B cell (primary cell): Measurements from ENCODE around the gene DBNDD2. TPM values are rescaled to one million over a fixed set of nuclear protein-coding genes. Genes with fewer than 3 reads are reported as not detected.

Experiments
- ATAC-seq: fragments of 200-7000 bp; cut with Tn5 transposase; one replicate; pipeline ENCODE4 v1.10.0; 2021; ENCODE audit warnings: low read depth, mild to moderate bottlenecking, moderate number of reproducible peaks, moderate library complexity
- CTCF ChIA-PET: fragments of 350-600 bp; sonication (Branson Sonifier 250); formaldehyde crosslinking; loops from one replicate; lab custom pipeline; 2021; ENCODE audit warnings: antibody characterized with exemption, inconsistent platforms; lab: Charles Lee
- POLR2A ChIA-PET: fragments of 350-600 bp; sonication (Branson Sonifier 250); formaldehyde crosslinking; loops from one replicate; lab custom pipeline; 2021; ENCODE audit warnings: antibody characterized with exemption; lab: Charles Lee
- DNase-seq: peaks from one replicate; pipeline ENCODE4 v3.0.0; 2013
- H2AFZ ChIP-seq: 2 replicates; pipeline ENCODE4 v1.6.1; 2012; ENCODE audit warnings: mild to moderate bottlenecking, low read depth, low read length; ENCODE audit not compliant: insufficient read depth, poor library complexity, severe bottlenecking
- H3K27ac ChIP-seq, 2 donors: 1 replicate in 1 of 2; 2 replicates in 1 of 2; pipeline ENCODE4 v1.5.1; 2012 to 2013; ENCODE audit warnings: low read length in 2 of 2, mild to moderate bottlenecking in 2 of 2, moderate library complexity in 1 of 2
- H3K27me3 ChIP-seq, 4 experiments: fragments of 200-600 bp in 1 of 4; sonication (generic) in 1 of 4; replicated peaks in 1 of 4; 1 replicate in 2 of 4; 2 replicates in 2 of 4; pipeline versions ENCODE4 v1.6.1 to v1.7.0; 2013 to 2016; ENCODE audit warnings: low read length in 3 of 4, mild to moderate bottlenecking in 2 of 4, mixed read lengths in 1 of 4, moderate library complexity in 1 of 4; ENCODE audit not compliant: insufficient read depth in 4 of 4, control insufficient read depth in 3 of 4; ENCODE audit errors: control extremely low read depth in 1 of 4
- H3K36me3 ChIP-seq, 2 experiments: replicated peaks in 1 of 2; 1 replicate in 1 of 2; 2 replicates in 1 of 2; pipeline versions ENCODE4 v1.6.1 to v1.7.1; 2013; ENCODE audit warnings: low read length in 1 of 2; ENCODE audit not compliant: insufficient read depth in 2 of 2, control insufficient read depth in 1 of 2; ENCODE audit errors: control extremely low read depth in 1 of 2, extremely low read depth in 1 of 2
- H3K4me1 ChIP-seq, 2 donors: fragments of 200-600 bp in 1 of 2; sonication (generic) in 1 of 2; 1 replicate in 1 of 2; 2 replicates in 1 of 2; pipeline versions ENCODE4 v1.5.1 to v1.6.1; 2013 to 2017; ENCODE audit warnings: low read length in 2 of 2; ENCODE audit not compliant: control insufficient read depth in 2 of 2, insufficient read depth in 2 of 2
- H3K4me2 ChIP-seq: replicated peaks from 2 replicates; pipeline ENCODE3; 2012; ENCODE audit warnings: mild to moderate bottlenecking, low read depth, low read length; ENCODE audit not compliant: poor library complexity, severe bottlenecking
- H3K4me3 ChIP-seq, 5 experiments: fragments of 200-600 bp in 1 of 5; sonication (generic) in 1 of 5; 1 replicate in 3 of 5; 2 replicates in 2 of 5; pipeline versions ENCODE4 v1.5.1 to v1.7.0; 2011 to 2016; ENCODE audit warnings: low read length in 4 of 5, mild to moderate bottlenecking in 4 of 5, low read depth in 2 of 5, control low read depth in 1 of 5, moderate library complexity in 1 of 5; ENCODE audit not compliant: insufficient read depth in 1 of 5; ENCODE audit errors: control extremely low read depth in 1 of 5, extremely low read depth in 1 of 5
- H3K79me2 ChIP-seq: fragments of 200-600 bp; sonication (generic); one replicate; pipeline ENCODE4 v1.6.0; 2016; ENCODE audit warnings: low read length; ENCODE audit not compliant: control insufficient read depth, insufficient read depth
- H3K9ac ChIP-seq: fragments of 200-600 bp; sonication (generic); 2 replicates; pipeline ENCODE4 v1.6.1; 2017; ENCODE audit warnings: mild to moderate bottlenecking, low read length, moderate library complexity
- H3K9me3 ChIP-seq, 3 donors: one replicate each; pipeline versions ENCODE4 v1.6.1 to v1.7.1; 2013; ENCODE audit warnings: low read length in 2 of 3; ENCODE audit not compliant: control insufficient read depth in 2 of 3, insufficient read depth in 1 of 3; ENCODE audit errors: control extremely low read depth in 1 of 3
- H4K20me1 ChIP-seq: 2 replicates; pipeline ENCODE4 v1.6.0; 2012; ENCODE audit warnings: mild to moderate bottlenecking, low read length; ENCODE audit not compliant: insufficient read depth, control insufficient read depth, poor library complexity, severe bottlenecking
- H3K27ac Mint-ChIP-seq: one replicate; pipeline ENCODE4 v1.8.0; 2021; ENCODE audit warnings: mixed read lengths
- H3K27me3 Mint-ChIP-seq: one replicate; pipeline ENCODE4 v1.8.0; 2021; ENCODE audit warnings: mixed read lengths
- H3K4me1 Mint-ChIP-seq: one replicate; pipeline ENCODE4 v1.8.0; 2021; ENCODE audit warnings: mixed read lengths
- H3K4me3 Mint-ChIP-seq: one replicate; pipeline ENCODE4 v1.8.0; 2021; ENCODE audit warnings: mixed read lengths
- H3K9me3 Mint-ChIP-seq: one replicate; pipeline ENCODE4 v1.8.0; 2022; ENCODE audit warnings: mixed read lengths; ENCODE audit not compliant: insufficient read depth
- EZH2 ChIP-seq: IDR thresholded peaks from 2 replicates; pipeline ENCODE4 v1.6.1; 2012; ENCODE audit warnings: borderline replicate concordance, low read depth, mild to moderate bottlenecking, moderate library complexity, low read length; ENCODE audit not compliant: insufficient read depth, poor library complexity, severe bottlenecking
- WGBS: methylation state at CpG from one replicate; pipeline ENCODE4 v1.1.5; 2013; ENCODE audit warnings: missing lambda C conversion rate; ENCODE audit not compliant: insufficient coverage; 5-methylcytosine and 5-hydroxymethylcytosine counted together
- intact Hi-C: fragments of 100-400 bp; cut with micrococcal nuclease; formaldehyde crosslinking; loops from one replicate; pipeline ENCODE4 v1.10.0; 2022
- polyA plus RNA-seq: library from polyadenylated mRNA; depleted of rRNA; stranded (reverse); fragments of >200 nt; gene quantifications from 2 replicates; pipeline ENCODE4 v1.2.3, GENCODE V29; 2012
- total RNA-seq, 2 donors: library from RNA; stranded (reverse); fragments of 120-200 nt in 1 of 2; gene quantifications; 1 replicate in 1 of 2; 2 replicates in 1 of 2; pipeline versions ENCODE4 v1.2.3 to v1.2.4, GENCODE V29; 2013 to 2022
- TF ChIP-seq, protein P1 (sequence below): fragments of 200-600 bp; IDR thresholded peaks from one replicate; pipeline ENCODE4 v1.8.0; 2022; ENCODE audit warnings: antibody characterized with exemption, mild to moderate bottlenecking

Gene DBNDD2
- total and polyA plus RNA-seq, 2 donors (not counting 1 experiment from before 2014, with no cell fraction given): 3.1 to 3.6 TPM

DNA sequence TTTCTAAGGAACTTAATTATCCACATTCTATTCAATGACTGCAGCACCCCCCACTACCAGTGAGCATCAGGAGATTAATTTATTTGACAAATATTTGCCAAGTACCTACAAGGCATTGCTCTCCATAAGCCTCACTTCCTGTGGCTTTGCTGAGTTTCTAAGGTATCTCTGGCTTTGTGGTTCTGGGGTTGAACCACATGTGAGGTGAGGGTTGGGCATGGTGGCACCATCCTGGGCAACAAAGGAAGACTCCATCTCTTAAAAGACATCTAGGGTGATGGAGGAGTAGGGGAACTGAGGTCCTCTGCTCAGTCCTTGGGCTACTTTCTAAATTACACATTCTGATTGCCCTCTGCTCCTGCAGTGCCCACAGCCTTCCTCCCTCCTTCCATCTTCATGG lies 36.0 kb downstream of the DBNDD2 start:
- DNase-seq (no peak), ATAC-seq (no peak)
- Histone ChIP-seq H3K36me3 (no peaks in the 10 kb centered on the region), H3K79me2 (no peaks in the 10 kb centered on the region), H3K4me1 (no peaks in the 10 kb centered on the region), H3K9ac (no peak overlapping the region), H3K9me3 (no peaks in the 10 kb centered on the region), H4K20me1 (no peaks in the 10 kb centered on the region), H3K4me3 (no peak overlapping the region), H3K4me2 (no peak overlapping the region), H3K27me3 (peaks cover 0 to 3% (median 0%) of the 10 kb centered on the region in 4 experiments), H2AFZ (no peak overlapping the region), H3K27ac (no peak overlapping the region)
- intact Hi-C loops: no loop called here
- TF ChIP-seq, protein P1, sequence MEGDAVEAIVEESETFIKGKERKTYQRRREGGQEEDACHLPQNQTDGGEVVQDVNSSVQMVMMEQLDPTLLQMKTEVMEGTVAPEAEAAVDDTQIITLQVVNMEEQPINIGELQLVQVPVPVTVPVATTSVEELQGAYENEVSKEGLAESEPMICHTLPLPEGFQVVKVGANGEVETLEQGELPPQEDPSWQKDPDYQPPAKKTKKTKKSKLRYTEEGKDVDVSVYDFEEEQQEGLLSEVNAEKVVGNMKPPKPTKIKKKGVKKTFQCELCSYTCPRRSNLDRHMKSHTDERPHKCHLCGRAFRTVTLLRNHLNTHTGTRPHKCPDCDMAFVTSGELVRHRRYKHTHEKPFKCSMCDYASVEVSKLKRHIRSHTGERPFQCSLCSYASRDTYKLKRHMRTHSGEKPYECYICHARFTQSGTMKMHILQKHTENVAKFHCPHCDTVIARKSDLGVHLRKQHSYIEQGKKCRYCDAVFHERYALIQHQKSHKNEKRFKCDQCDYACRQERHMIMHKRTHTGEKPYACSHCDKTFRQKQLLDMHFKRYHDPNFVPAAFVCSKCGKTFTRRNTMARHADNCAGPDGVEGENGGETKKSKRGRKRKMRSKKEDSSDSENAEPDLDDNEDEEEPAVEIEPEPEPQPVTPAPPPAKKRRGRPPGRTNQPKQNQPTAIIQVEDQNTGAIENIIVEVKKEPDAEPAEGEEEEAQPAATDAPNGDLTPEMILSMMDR: no peak
- TF ChIP-seq EZH2: no peak
- H3K27me3 Mint-ChIP-seq: peaks cover 9% of the 10 kb centered on the region
- ChIA-PET CTCF (interaction anchor here (0.8 to 1.7 kb wide), 6 partner anchors 9 to 132 kb away, joined by 3 to 5 read pairs (median 4); partner anchors contain the start of gene SYS1), POLR2A (no interaction called here)
- no peaks in the 10 kb centered on the region for H3K4me1 Mint-ChIP-seq
- H3K9me3 Mint-ChIP-seq: no peaks in the 10 kb centered on the region
- no peak overlapping the region for H3K4me3 Mint-ChIP-seq
- H3K27ac Mint-ChIP-seq: no peak overlapping the region

DNA sequence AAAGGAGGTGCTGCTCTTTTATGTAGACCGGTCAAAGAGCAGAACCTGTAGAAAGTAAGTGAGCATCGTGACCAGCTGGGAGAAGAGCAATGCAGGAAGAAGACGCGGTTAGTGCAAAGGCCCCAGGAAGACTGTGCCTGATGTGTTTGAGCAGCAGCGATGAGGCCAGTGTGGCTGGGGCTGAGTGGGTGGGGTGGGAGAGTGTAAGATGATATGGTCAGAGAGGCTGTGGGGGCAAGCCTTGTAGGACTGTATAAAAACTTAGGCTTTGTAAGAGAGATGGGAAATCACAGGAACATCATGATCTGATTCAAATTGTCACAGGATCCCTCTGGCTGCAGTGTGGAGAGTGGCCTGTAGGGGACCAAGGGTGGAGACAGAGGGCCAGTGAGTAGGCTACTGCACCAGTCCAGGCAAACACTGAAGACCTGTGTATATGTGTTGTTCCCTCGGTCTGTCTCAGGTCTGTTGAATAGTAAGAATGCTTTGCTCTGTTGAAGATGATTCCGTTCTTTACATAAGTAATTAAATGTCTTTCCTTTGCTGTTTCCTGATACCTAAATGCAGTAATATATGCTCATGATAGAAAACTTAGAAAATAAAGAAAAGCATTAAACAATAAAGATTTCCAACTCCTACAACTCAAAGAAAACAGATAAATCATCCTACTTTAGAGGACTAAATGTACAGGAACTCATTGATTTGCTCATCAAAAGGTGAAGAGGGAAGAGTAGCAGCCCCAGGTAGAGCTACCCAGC lies 37.9 kb downstream of the DBNDD2 start:
- Histone ChIP-seq H2AFZ (no peak overlapping the region), H3K4me1 (peaks cover 0 to 4% of the 10 kb centered on the region in 2 donors), H3K79me2 (no peaks in the 10 kb centered on the region), H3K9me3 (no peaks in the 10 kb centered on the region), H3K27me3 (peaks cover 0 to 3% (median 0%) of the 10 kb centered on the region in 4 experiments), H3K4me3 (no peak overlapping the region), H3K27ac (no peak overlapping the region), H3K36me3 (no peaks in the 10 kb centered on the region), H4K20me1 (no peaks in the 10 kb centered on the region), H3K4me2 (no peak overlapping the region), H3K9ac (no peak overlapping the region)
- ChIA-PET POLR2A (no interaction called here), CTCF (interaction anchor here (1.1 to 1.7 kb wide), 4 partner anchors 8 to 128 kb away, joined by 4 to 10 read pairs (median 4); partner anchors contain the start of gene SYS1)
- H3K4me1 Mint-ChIP-seq: peaks cover 3% of the 10 kb centered on the region
- WGBS: 66% methylated on average over 5 of the region's 7 CpGs
- H3K27me3 Mint-ChIP-seq: peaks cover 9% of the 10 kb centered on the region
- no peak overlapping the region for H3K27ac Mint-ChIP-seq
- peak; percentile 17 for DNase-seq
- ATAC-seq: peak; percentile 54
- intact Hi-C loops: no loop called here
- TF ChIP-seq, protein P1: peak; percentile 51
- no peak for TF ChIP-seq EZH2
- H3K9me3 Mint-ChIP-seq: no peaks in the 10 kb centered on the region
- H3K4me3 Mint-ChIP-seq: no peak overlapping the region
